Islet precursor cell (in vitro differentiated cells): ENCODE data around the gene PAPPA.

Experiments
- DNase-seq: peaks from one replicate; pipeline ENCODE4 v3.0.0-alpha.2; 2018

The PAPPA gene

GRCh38 chr9:116320290-116320689 is 166.7 kb downstream of the PAPPA start:
- DNase-seq, result no peak

GRCh38 chr9:116322521-116322920 is 168.9 kb downstream of the PAPPA start:
- DNase-seq, result no peak

DNA sequence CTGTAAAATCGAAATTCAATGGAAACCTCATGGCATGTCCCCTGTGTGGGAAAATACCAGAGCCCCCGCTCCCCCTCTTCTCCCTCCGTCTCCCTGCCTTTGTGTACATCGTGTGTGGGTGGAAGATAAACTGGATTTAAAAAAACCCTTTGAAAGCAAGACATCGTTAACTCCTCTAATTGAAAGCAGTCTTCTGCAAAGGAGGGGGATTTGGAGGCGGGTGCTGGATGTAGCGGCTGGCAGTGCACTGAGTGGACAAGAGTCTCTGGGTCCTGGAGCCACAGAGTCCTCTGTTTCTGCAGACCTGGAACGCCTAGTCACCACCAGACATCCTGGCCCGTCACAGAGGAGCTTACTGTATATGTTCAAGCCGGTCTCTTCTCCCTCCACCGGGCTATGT is 169.4 kb downstream of the PAPPA start:
- peak; percentile 80 for DNase-seq

DNA sequence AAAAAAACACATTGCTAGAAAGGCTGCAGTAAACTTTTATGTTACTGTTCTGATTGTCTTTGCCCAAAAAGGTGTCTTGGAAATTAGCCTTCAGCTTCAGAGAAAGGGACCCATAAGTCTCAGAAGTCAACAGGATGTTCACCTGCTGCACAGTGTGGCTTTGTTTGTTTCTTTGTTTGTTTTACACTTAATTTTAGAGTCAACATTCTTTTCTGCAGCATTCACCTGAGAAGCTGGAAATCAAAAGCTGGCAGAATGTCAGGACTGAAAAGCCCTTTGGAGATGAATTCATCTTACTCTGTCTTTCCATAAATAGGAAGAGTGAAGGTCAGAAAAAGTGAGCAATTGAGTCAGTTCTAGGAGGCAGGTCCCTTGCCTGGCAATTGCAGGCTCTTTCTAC is 170.0 kb downstream of the PAPPA start:
- no peak for DNase-seq

DNA sequence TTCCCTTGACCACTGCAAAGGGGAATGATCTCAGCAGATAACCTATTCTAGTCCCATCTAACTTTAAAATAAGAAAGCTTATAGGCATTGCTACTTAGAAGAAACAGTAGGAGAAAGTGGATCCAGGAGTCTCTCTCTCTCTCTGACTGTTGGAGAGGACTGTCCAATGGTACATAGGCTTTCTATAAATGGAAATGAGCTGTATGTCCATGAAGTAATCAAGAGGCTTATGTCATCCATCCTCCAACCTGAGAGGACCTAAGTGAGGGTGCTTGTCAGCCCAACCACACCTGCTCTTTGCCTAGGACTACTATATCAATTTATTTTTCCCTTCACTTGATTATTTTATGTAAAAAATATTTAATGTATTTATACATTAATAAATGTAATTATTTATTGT is 172.3 kb downstream of the PAPPA start:
- no peak for DNase-seq

- no peak for DNase-seq
These were observed 174.3 kb downstream of the PAPPA start for GRCh38 chr9:116327701-116328405.

- no peak for DNase-seq
These were observed 175.9 kb downstream of the PAPPA start for GRCh38 chr9:116329470-116329869.

GRCh38 chr9:116331241-116331640 is 177.7 kb downstream of the PAPPA start:
- DNase-seq, result no peak

- no peak for DNase-seq
These were observed 178.5 kb downstream of the PAPPA start for GRCh38 chr9:116332090-116332489.

GRCh38 chr9:116333254-116333653 is 179.7 kb downstream of the PAPPA start:
- no peak for DNase-seq

DNA sequence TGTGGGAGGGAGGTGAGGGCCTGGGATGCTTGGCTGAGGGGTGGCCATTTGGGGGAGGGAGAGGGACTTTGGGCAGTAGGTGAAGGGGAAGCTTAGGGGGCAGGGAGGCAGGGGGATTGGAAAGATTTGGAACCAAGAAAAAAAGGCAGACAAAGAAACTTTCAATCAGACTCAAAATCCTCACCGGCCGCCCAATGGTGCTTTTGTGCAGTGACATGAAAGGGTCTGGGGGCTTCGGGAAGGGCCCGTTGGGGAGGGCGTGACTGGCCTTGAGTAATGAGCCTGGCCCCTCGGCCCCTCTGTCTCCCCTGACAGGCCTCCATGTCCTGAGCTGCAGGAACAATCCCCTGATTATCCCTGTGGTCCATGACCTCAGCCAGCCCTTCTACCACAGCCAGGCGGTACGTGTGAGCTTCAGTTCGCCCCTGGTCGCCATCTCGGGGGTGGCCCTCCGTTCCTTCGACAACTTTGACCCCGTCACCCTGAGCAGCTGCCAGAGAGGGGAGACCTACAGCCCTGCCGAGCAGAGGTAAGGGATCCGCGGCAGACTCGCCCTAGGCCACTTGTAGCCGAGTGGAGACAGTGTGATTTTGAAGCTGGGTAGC is 181.1 kb downstream of the PAPPA start:
- DNase-seq, result no peak

GRCh38 chr9:116335392-116335791 is 181.8 kb downstream of the PAPPA start:
- no peak for DNase-seq

DNA sequence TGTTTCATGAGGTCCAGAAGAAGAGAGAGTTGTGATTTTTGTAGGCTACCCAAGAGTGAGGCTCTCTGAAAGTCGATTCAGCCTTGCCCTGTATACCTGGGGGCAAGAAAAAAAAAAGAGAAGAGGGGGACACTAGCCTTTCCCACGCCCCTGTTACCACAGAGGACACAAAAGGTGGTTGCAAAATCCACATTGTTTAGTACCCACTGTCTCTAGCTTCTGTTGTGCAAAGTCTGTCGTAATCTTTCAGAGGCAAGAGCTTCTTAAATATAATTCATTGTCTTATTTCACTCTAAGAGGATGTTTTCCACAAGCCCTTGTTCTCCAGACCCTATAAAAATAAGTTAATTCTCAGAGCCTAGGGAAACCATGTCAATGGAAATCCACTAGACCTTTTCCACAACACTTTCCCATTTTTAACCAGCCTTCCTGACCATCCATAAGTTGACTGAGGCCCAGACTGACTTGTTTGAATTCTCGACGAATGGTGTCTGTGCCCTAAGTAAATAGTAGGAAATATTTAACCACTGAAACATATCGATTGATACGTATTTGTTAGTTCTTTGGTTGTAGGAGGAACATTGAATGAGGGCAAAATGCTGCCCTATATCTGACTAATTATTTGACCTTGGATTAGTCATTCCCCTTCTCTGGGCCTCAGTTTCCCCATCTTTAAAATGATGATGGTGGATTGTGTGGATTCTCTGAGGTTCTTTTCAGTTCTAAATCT is 182.7 kb downstream of the PAPPA start:
- DNase-seq, result no peak

- DNase-seq, result peak; percentile 58
These were observed 183.4 kb downstream of the PAPPA start for GRCh38 chr9:116337015-116337414.

- DNase-seq, result no peak
These were observed 186.7 kb downstream of the PAPPA start for GRCh38 chr9:116340270-116340669.

- DNase-seq, result no peak
These were observed 188.5 kb downstream of the PAPPA start for GRCh38 chr9:116342061-116342460.

DNA sequence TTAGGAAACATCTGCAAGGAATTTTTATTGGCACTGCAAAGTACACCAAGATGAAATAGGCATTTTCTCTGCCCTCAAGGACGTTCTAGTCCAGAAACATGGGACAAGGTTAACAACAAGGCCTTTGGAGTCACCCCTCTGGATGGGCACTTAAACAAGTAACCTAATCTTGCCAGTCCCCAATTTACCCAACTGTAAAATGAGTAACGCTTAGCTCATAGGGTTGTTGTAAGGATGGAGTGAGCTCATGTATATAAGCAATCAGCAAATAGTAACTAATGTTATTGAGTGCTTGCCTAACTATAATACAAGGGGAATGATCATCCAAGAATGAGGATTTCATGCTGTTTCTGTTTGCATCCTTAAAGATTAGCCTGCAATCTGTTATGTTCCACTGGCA is 189.3 kb downstream of the PAPPA start:
- no peak for DNase-seq

DNA sequence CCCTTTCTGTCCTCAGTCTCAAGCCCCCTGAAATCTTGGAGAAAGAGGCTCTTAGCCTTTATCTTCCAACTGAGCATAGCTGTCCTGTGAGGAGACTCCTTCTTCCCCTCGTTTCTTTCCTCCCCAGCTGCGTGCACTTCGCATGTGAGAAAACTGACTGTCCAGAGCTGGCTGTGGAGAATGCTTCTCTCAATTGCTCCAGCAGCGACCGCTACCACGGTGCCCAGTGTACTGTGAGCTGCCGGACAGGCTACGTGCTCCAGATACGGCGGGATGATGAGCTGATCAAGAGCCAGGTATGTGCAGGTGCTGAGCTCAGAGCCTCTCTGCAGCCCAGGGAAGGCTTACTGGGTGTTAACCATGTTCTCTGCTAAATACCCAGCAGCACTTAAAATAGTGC is 190.8 kb downstream of the PAPPA start:
- no peak for DNase-seq

GRCh38 chr9:116345393-116345792 is 191.8 kb downstream of the PAPPA start:
- DNase-seq, result no peak

DNA sequence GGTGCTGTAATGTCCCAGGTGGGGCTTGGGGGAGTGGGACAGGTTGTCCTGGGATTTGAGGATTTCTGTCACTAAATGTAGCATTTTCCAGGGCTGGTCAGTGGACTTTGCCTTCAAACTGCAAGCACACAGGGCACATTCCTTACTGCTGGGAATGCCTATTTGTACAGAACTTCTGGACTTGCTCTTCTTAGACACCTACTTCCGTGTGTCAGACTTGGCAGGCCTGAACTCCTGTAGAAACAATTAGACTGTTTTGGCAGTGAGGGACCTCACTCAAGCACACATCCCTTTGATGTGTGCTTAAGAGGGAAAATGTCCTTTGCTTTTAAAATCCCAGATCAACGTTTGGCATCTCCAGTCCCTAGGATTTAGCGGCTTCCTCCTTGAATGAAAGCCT is 192.2 kb downstream of the PAPPA start:
- peak; percentile 60 for DNase-seq

DNA sequence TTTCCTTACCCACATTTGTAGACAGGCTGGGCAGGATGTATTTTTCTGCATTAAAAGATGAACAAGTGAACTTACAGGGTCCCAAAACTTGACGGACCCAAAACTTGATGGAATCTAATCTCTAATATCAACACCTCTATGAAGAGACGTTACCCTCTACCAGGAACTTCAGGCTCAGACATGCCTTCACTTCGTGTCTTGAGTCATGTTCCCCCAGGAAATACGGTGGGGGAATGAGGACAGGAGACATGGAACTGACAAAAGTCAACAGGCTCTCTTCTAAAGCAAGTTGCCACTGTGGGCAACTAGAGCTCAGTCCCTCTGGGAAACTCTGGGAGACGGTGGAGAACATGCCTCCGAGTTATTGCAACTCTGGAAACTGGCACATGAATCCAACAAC is 196.1 kb downstream of the PAPPA start:
- no peak for DNase-seq

GRCh38 chr9:116350213-116350612 is 196.6 kb downstream of the PAPPA start:
- no peak for DNase-seq

GRCh38 chr9:116352958-116353357 is 199.4 kb downstream of the PAPPA start:
- DNase-seq, result no peak
